Activated CD4-positive, alpha-beta T cell treated with anti-CD3 and anti-CD28 coated beads, Interleukin-2, amount 10 ng/mL, durations not matched to agents 7 days and 5 days (primary cell): Measurements from ENCODE around the gene EYA4. TPM values are rescaled to one million over a fixed set of nuclear protein-coding genes. Genes with fewer than 3 reads are reported as not detected.
"Not testable (repeated sequence)": the region's sequence is repeated elsewhere in the genome, so short reads cannot be mapped to it uniquely, and the experiment has no call there.

Experiments used
- CTCF ChIA-PET: fragments of 350-600 bp; sonication (Branson Sonifier 250); formaldehyde crosslinking; loops from one replicate; lab custom pipeline; 2021; ENCODE audit warnings: antibody characterized with exemption; lab: Charles Lee
- POLR2A ChIA-PET: fragments of 350-600 bp; sonication (Branson Sonifier 250); formaldehyde crosslinking; loops from one replicate; lab custom pipeline; 2021; ENCODE audit warnings: antibody characterized with exemption; lab: Charles Lee
- DNase-seq: peaks from one replicate; pipeline ENCODE4 v3.0.0-alpha.2; 2020
- H3K27ac Mint-ChIP-seq: one replicate; pipeline ENCODE4 v1.8.0; 2021; ENCODE audit warnings: mild to moderate bottlenecking, moderate library complexity, mixed read lengths
- H3K27me3 Mint-ChIP-seq: one replicate; pipeline ENCODE4 v1.8.0; 2021; ENCODE audit warnings: mixed read lengths
- H3K36me3 Mint-ChIP-seq: one replicate; pipeline ENCODE4 v1.8.0; 2021; ENCODE audit warnings: low read depth, mixed read lengths
- H3K4me1 Mint-ChIP-seq: one replicate; pipeline ENCODE4 v1.8.0; 2021; ENCODE audit warnings: mixed read lengths
- H3K4me3 Mint-ChIP-seq: one replicate; pipeline ENCODE4 v1.8.0; 2021; ENCODE audit warnings: mild to moderate bottlenecking, moderate library complexity, mixed read lengths
- H3K9me3 Mint-ChIP-seq: one replicate; pipeline ENCODE4 v1.8.0; 2021; ENCODE audit warnings: mixed read lengths
- total RNA-seq, 2 experiments: library from RNA; stranded (reverse); gene quantifications; one replicate each; pipeline ENCODE4 v1.2.3, GENCODE V29; 2021

The EYA4 gene
- total RNA-seq, 2 experiments from 2014 or later = not detected

- POLR2A ChIA-PET = no interaction called here
- no peak overlapping the region for H3K4me3 Mint-ChIP-seq
- H3K4me1 Mint-ChIP-seq = no peaks in the 10 kb centered on the region
- no peak overlapping the region for H3K27ac Mint-ChIP-seq
- H3K27me3 Mint-ChIP-seq = peaks cover 3% of the 10 kb centered on the region
- CTCF ChIA-PET = no interaction called here
- H3K9me3 Mint-ChIP-seq = no peaks in the 10 kb centered on the region
- peak; percentile 39 for DNase-seq
- no peaks in the 10 kb centered on the region for H3K36me3 Mint-ChIP-seq
These were observed 312.5 kb downstream of the EYA4 start for GRCh38 chr6:133553652-133554051.

- CTCF ChIA-PET, H3K27ac Mint-ChIP-seq, POLR2A ChIA-PET, H3K27me3 Mint-ChIP-seq, H3K4me3 Mint-ChIP-seq, H3K36me3 Mint-ChIP-seq, H3K9me3 Mint-ChIP-seq, DNase-seq, H3K4me1 Mint-ChIP-seq: not testable (repeated sequence)
These were observed 313.0 kb downstream of the EYA4 start for GRCh38 chr6:133554121-133554520.

- ChIA-PET POLR2A (no interaction called here), CTCF (no interaction called here)
- H3K36me3 Mint-ChIP-seq = no peaks in the 10 kb centered on the region
- no peak overlapping the region for H3K4me3 Mint-ChIP-seq
- no peak for DNase-seq
- H3K4me1 Mint-ChIP-seq = no peaks in the 10 kb centered on the region
- no peak overlapping the region for H3K27ac Mint-ChIP-seq
- no peaks in the 10 kb centered on the region for H3K9me3 Mint-ChIP-seq
- H3K27me3 Mint-ChIP-seq = no peaks in the 10 kb centered on the region
These were observed 314.5 kb downstream of the EYA4 start for GRCh38 chr6:133555685-133556084.

GRCh38 chr6:133559926-133560325, 318.8 kb downstream of the EYA4 start:
- H3K4me1 Mint-ChIP-seq = no peaks in the 10 kb centered on the region
- H3K27ac Mint-ChIP-seq = no peak overlapping the region
- H3K9me3 Mint-ChIP-seq = no peaks in the 10 kb centered on the region
- no peaks in the 10 kb centered on the region for H3K36me3 Mint-ChIP-seq
- DNase-seq = no peak
- H3K27me3 Mint-ChIP-seq = peaks cover 3% of the 10 kb centered on the region
- H3K4me3 Mint-ChIP-seq = no peak overlapping the region
- CTCF ChIA-PET = no interaction called here
- POLR2A ChIA-PET = no interaction called here

- Mint-ChIP-seq H3K4me3 (no peak overlapping the region), H3K27ac (no peak overlapping the region), H3K4me1 (peaks cover 6% of the 10 kb centered on the region), H3K27me3 (peaks cover 26% of the 10 kb centered on the region), H3K9me3 (no peaks in the 10 kb centered on the region), H3K36me3 (no peaks in the 10 kb centered on the region)
- CTCF ChIA-PET = no interaction called here
- POLR2A ChIA-PET = no interaction called here
- no peak for DNase-seq
These were observed 326.5 kb downstream of the EYA4 start for GRCh38 chr6:133567636-133568035.

DNA sequence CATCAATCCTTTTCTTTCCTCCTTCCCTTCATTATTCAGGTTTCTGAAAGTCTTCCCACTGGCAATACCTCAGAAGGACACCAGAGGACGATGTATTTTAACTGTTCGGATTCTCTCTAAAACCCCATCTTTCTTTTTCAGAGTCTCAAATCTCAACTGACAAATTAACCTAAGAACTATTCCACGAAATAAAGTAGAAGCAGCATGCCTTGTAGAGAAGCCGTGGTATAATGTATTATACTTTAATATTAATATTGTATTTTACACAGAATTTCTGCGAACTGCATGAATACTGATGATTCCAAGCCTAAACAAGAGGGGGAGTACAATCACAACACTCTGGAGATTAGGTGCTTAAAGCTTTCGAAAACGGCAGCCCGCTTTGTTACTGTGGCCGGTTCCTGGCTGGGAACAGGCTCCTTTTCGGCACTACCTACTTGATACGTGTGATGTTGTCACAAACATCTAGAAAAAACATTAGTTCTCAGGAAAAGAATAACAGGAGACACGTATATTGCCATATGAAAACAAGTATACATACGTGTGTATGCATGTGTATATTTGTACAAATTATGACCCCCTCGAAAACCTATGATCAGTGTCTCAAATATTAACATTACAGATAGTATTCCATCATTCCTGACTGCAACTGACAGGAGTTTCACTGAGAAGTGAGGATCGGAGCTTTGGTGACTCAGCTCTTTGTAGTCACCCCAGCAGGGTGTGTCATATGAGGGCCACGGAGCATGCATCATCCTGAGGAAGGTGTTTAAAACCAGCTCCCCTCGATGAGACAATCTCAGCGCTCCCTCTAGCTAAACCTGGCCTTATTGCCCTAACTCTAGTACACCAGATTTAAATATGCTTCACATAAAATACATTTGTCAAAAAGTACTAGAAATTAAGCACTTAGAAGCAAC, 328.1 kb downstream of the EYA4 start:
- ChIA-PET CTCF (interaction anchor here (0.6 kb wide), 2 partner anchors 32 to 917 kb away, joined by 3 to 4 read pairs; no protein-coding TSS in a partner anchor), POLR2A (no interaction called here)
- peaks cover 6% of the 10 kb centered on the region for H3K4me1 Mint-ChIP-seq
- H3K27ac Mint-ChIP-seq = no peak overlapping the region
- H3K36me3 Mint-ChIP-seq = no peaks in the 10 kb centered on the region
- peak overlapping the region; percentile 48 for H3K4me3 Mint-ChIP-seq
- H3K27me3 Mint-ChIP-seq = peaks cover 23% of the 10 kb centered on the region
- DNase-seq = peak; percentile 49
- H3K9me3 Mint-ChIP-seq = no peaks in the 10 kb centered on the region

DNA sequence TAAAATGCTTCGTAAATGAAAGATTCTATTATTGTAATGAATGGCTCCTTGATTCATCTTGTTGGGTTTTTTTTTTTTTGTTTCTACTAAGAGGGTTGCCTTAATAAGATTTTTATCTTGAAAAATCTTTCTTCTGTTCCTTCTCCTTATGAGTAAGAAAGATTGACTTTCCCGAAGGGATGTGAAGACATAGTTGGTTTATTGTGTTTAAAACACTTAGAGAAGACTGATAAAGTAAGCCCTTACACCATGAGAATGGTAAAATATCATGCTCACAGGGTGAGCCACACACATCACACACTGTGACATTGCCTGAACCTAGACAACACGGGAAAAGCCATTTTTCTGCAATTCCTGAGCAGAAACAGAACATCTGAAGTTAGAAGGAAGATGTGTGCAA, 330.5 kb downstream of the EYA4 start:
- Mint-ChIP-seq H3K4me1 (peaks cover 6% of the 10 kb centered on the region), H3K4me3 (no peak overlapping the region), H3K36me3 (no peaks in the 10 kb centered on the region), H3K9me3 (no peaks in the 10 kb centered on the region), H3K27me3 (peaks cover 21% of the 10 kb centered on the region), H3K27ac (no peak overlapping the region)
- ChIA-PET POLR2A (no interaction called here), CTCF (no interaction called here)
- DNase-seq = no peak

DNA sequence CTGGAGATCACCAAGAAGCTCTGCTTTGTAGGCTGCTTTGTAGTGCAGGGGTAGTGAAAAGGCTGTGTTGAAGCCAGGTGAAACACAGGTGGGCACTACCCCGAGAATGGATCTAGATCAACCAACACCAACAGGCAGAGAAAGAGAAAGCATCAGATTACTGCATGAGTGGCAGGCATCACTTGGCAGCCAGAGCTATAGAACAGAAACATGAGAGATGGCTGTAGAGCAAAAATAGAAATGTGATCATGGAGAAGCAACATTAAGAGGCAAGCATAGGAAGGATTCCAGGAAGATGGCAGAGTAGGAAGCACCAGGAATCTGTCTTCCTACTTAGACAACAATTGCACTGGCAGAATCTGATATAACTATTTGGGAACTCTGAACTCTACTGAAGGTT, 336.7 kb downstream of the EYA4 start:
- no peak for DNase-seq
- H3K27me3 Mint-ChIP-seq = peaks cover 3% of the 10 kb centered on the region
- CTCF ChIA-PET = no interaction called here
- no peaks in the 10 kb centered on the region for H3K9me3 Mint-ChIP-seq
- H3K36me3 Mint-ChIP-seq = no peaks in the 10 kb centered on the region
- POLR2A ChIA-PET = no interaction called here
- H3K4me3 Mint-ChIP-seq = no peak overlapping the region
- no peaks in the 10 kb centered on the region for H3K4me1 Mint-ChIP-seq
- no peak overlapping the region for H3K27ac Mint-ChIP-seq
